Hematopoietic multipotent progenitor cell treated with erythropoietin and hydrocortisone succinate and interleukin-3 and kit ligand, for 17 days (in vitro differentiated cells): ENCODE results near the gene HSPA1A.
"Not testable (repeated sequence)": the region's sequence is repeated elsewhere in the genome, so short reads cannot be mapped to it uniquely, and the experiment has no call there.

Experiments
- DNase-seq: peaks from one replicate; pipeline ENCODE4 v3.0.0-alpha.2; 2015; ENCODE audit warnings: low spot score

HSPA1A gene

GRCh38 chr6:31836474-31837368, 21.4 kb downstream of the HSPA1A start:
- DNase-seq: peak; percentile 65

GRCh38 chr6:31837369-31838113, 22.2 kb downstream of the HSPA1A start:
- DNase-seq: no peak

GRCh38 chr6:31838114-31838553, 22.8 kb downstream of the HSPA1A start:
- DNase-seq: not testable (repeated sequence)

- no peak for DNase-seq
Observed at GRCh38 chr6:31838968-31839367, 23.6 kb downstream of the HSPA1A start.

GRCh38 chr6:31839779-31840126, 24.4 kb downstream of the HSPA1A start:
- not testable (repeated sequence) for DNase-seq

GRCh38 chr6:31842053-31842452, 26.7 kb downstream of the HSPA1A start:
- DNase-seq: no peak

GRCh38 chr6:31844507-31844906, 29.2 kb downstream of the HSPA1A start:
- no peak for DNase-seq

GRCh38 chr6:31847276-31847978, 32.1 kb downstream of the HSPA1A start:
- DNase-seq: no peak

- DNase-seq: no peak
Observed at GRCh38 chr6:31850765-31851484, 35.6 kb downstream of the HSPA1A start.

- DNase-seq: no peak
Observed at GRCh38 chr6:31851485-31851832, 36.1 kb downstream of the HSPA1A start.

- not testable (repeated sequence) for DNase-seq
Observed at GRCh38 chr6:31851980-31852718, 36.8 kb downstream of the HSPA1A start.

- DNase-seq: not testable (repeated sequence)
Observed at GRCh38 chr6:31857774-31858173, 42.4 kb downstream of the HSPA1A start.

- no peak for DNase-seq
Observed at GRCh38 chr6:31858707-31859106, 43.4 kb downstream of the HSPA1A start.

GRCh38 chr6:31859923-31860322, 44.6 kb downstream of the HSPA1A start:
- DNase-seq: no peak

- DNase-seq: no peak
Observed at GRCh38 chr6:31860349-31860748, 45.0 kb downstream of the HSPA1A start.

- DNase-seq: no peak
Observed at GRCh38 chr6:31861150-31861549, 45.8 kb downstream of the HSPA1A start.

- DNase-seq: no peak
Observed at GRCh38 chr6:31861919-31862343, 46.6 kb downstream of the HSPA1A start.

- DNase-seq: peak; percentile 100
Observed at GRCh38 chr6:31862344-31863235, 47.2 kb downstream of the HSPA1A start, which contains the start of gene NEU1. NEU1 (minus strand) TSS chr6:31862821; CDS start chr6:31862776, 45 bp downstream.

GRCh38 chr6:31864123-31864562, 48.8 kb downstream of the HSPA1A start:
- not testable (repeated sequence) for DNase-seq

- no peak for DNase-seq
Observed at GRCh38 chr6:31864818-31865204, 49.5 kb downstream of the HSPA1A start.
